K562 (cell line): Measurements from ENCODE around the gene REC8. TPM values are rescaled to one million over a fixed set of nuclear protein-coding genes. Genes with fewer than 3 reads are reported as not detected.

Experiments
- ATF2 ChIP-seq: sonication (generic); formaldehyde crosslinking; IDR thresholded peaks from 2 replicates; pipeline ENCODE4 v1.8.1; 2022; ENCODE audit warnings: missing genetic modification reagents
- BRF1 ChIP-seq: IDR thresholded peaks from 3 replicates; pipeline ENCODE4 v1.6.1; 2011; ENCODE audit warnings: borderline replicate concordance, mild to moderate bottlenecking; ENCODE audit not compliant: insufficient read length; ENCODE audit errors: extremely low read depth
- DPF2 ChIP-seq: fragments of 450-650 bp; IDR thresholded peaks from 2 replicates; pipeline ENCODE4 v1.6.1; 2016
- E2F8 ChIP-seq: fragments of 450-650 bp; IDR thresholded peaks from 2 replicates; pipeline ENCODE4 v1.7.1; 2018; ENCODE audit warnings: mild to moderate bottlenecking, low read depth; ENCODE audit not compliant: partially characterized antibody
- GABPB1 ChIP-seq: sonication (generic); formaldehyde crosslinking; IDR thresholded peaks from 2 replicates; pipeline ENCODE4 v1.8.0; 2022; ENCODE audit warnings: mild to moderate bottlenecking, missing genetic modification reagents
- MCM3 ChIP-seq: fragments of 450-650 bp; IDR thresholded peaks from 2 replicates; pipeline ENCODE4 v1.6.1; 2016
- MED1 ChIP-seq: sonication (generic); formaldehyde crosslinking; IDR thresholded peaks from 2 replicates; pipeline ENCODE4 v1.8.1; 2023; ENCODE audit warnings: missing genetic modification reagents, borderline replicate concordance
- NR4A1 ChIP-seq, 2 experiments: fragments of 250-450 bp in 1 of 2; fragments of 450-650 bp in 1 of 2; sonication (Bioruptor Pico) in 1 of 2; IDR thresholded peaks; 2 replicates each; pipeline versions ENCODE4 v1.4.0 to v1.6.1; 2016 to 2020; ENCODE audit warnings: mild to moderate bottlenecking in 2 of 2, missing compliant biosample characterization in 1 of 2, missing genetic modification characterization in 1 of 2, moderate library complexity in 1 of 2
- RBFOX2 ChIP-seq: fragments of 200-400 bp; formaldehyde crosslinking; IDR thresholded peaks from 2 replicates; pipeline ENCODE4 v1.6.1; 2017; ENCODE audit warnings: low read depth, mild to moderate bottlenecking, low read length, moderate library complexity
- RHOXF2B ChIP-seq: fragments of 250-450 bp; sonication (Bioruptor Pico); conservative IDR thresholded peaks from 2 replicates; pipeline ENCODE4 v1.5.1; 2021
- SAP30 ChIP-seq: fragments of 200-600 bp; sonication (generic); IDR thresholded peaks from 2 replicates; pipeline ENCODE4 v1.6.1; 2012; ENCODE audit warnings: borderline replicate concordance, low read depth, mild to moderate bottlenecking, moderate library complexity, low read length, control low read depth, inconsistent platforms; ENCODE audit not compliant: insufficient read depth, poor library complexity, severe bottlenecking
- SNRNP70 ChIP-seq: fragments of 200-400 bp; formaldehyde crosslinking; optimal IDR thresholded peaks from 2 replicates; pipeline ENCODE3; 2017; ENCODE audit warnings: low read depth, low read length
- TFAP4 ChIP-seq: sonication (generic); formaldehyde crosslinking; IDR thresholded peaks from 2 replicates; pipeline ENCODE4 v1.8.0; 2022; ENCODE audit warnings: missing genetic modification reagents, mild to moderate bottlenecking, moderate library complexity, borderline replicate concordance
- TFE3 ChIP-seq: fragments of 450-650 bp; formaldehyde crosslinking; IDR thresholded peaks from 2 replicates; pipeline ENCODE4 v1.4.0; 2020; ENCODE audit warnings: mild to moderate bottlenecking, mixed read lengths
- ZNF134 ChIP-seq: fragments of 250-450 bp; sonication (Bioruptor Pico); conservative IDR thresholded peaks from 2 replicates; pipeline ENCODE4 v1.4.0; 2020
- ZNF175 ChIP-seq: fragments of 200-800 bp; sonication (Bioruptor generic); IDR thresholded peaks from 2 replicates; pipeline ENCODE4 v1.6.1; 2016; ENCODE audit warnings: low read depth, mild to moderate bottlenecking, missing genetic modification characterization, missing compliant biosample characterization
- ZNF311 ChIP-seq: fragments of 250-450 bp; sonication (Bioruptor Pico); IDR thresholded peaks from 2 replicates; pipeline ENCODE4 v1.4.0; 2020; ENCODE audit warnings: mild to moderate bottlenecking, moderate library complexity
- ZNF668 ChIP-seq: fragments of 250-450 bp; sonication (Bioruptor Pico); IDR thresholded peaks from 2 replicates; pipeline ENCODE4 v1.8.0; 2022; ENCODE audit warnings: mild to moderate bottlenecking, inconsistent platforms
- polyA plus RNA-seq, 8 experiments: library from polyadenylated mRNA; depleted of rRNA in 4 of 8; stranded (reverse) in 5 of 8; unstranded in 3 of 8; fragments of >200 nt; fragmentation: Nextera tagmentation in 2 of 8; fragmentation: Illumina TruSeq in 1 of 8; extraction: Ambion mirVana in 2 of 8; extraction: Trizol in 1 of 8; gene quantifications; 2 replicates each; pipeline versions ENCODE4 v1.2.1 to v1.2.3, GENCODE V29; 2011 to 2014; ENCODE audit warnings: inconsistent platforms in 1 of 8, missing spikeins in 1 of 8
- total RNA-seq, 7 experiments: library from RNA; depleted of rRNA in 6 of 7; stranded (reverse); fragments of >200 nt in 6 of 7; fragmentation: Illumina TruSeq in 2 of 7; extraction: Trizol in 2 of 7; gene quantifications; 2 replicates each; pipeline versions ENCODE4 v1.2.1 to v1.2.3, GENCODE V29; 2011 to 2021; ENCODE audit warnings: low replicate concordance in 1 of 7
- TF ChIP-seq, protein P1 (sequence below): fragments of 450-650 bp; formaldehyde crosslinking; conservative IDR thresholded peaks from 2 replicates; pipeline ENCODE4 v1.4.0; 2022; ENCODE audit warnings: mild to moderate bottlenecking, missing genetic modification characterization

The REC8 gene
- total and polyA plus RNA-seq, 9 of the 15 experiments (the other 6 are each of a cell fraction or from before 2014, with no cell fraction given) = 0.11 to 2.5 (median 0.85) TPM

DNA sequence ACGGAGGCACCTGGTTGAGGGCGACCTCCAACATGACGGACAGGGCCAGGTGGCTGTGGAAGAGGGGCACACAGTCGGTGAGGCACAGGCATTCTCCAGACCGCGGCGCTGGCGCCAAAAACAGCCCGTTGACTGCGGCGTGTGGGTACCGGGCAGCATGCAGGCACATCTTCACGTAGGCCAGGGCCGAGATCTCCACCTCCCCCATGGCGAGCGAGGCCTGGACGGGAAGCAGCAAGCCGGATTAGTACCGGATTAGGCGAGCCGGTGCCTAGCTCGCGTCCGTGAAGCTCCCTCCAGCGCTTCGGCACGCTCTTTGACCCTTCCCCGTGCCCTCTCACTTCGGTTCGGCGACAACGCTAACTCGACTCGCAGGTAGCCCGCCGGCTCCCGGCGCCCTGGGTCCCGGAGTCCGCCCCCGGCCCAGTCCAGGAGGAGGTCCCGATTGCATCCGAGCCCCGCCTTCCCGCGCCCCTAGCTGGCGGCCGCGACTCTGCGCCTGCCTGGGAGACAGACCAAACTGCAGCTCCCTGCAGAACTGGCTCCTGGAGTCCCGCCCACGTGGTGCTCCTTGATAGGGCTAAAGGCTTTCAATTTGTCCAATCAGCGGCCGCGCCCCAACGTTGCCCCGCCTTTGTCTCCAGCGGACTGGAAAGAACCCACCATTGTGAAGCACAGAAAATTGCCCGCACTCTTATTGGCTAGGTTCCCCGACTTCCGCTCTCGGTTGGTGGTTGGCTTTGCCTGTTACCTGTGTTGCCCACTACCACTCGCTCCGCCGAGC, 30.6 kb upstream of the REC8 start, which contains the start of gene EMC9 (continued):
- no peak for TF ChIP-seq ATF2 (CRISPR knock-in tag)
- no peak for TF ChIP-seq SNRNP70
- no peak for TF ChIP-seq MED1 (CRISPR knock-in tag)
- TF ChIP-seq TFE3 (CRISPR knock-in tag) = no peak
- TF ChIP-seq BRF1 = no peak
- TF ChIP-seq ZNF134 (CRISPR knock-in tag) = no peak
- peak; percentile 92 for TF ChIP-seq RBFOX2
- peak; percentile 68 for TF ChIP-seq SAP30
- no peak for TF ChIP-seq NR4A1 (CRISPR knock-in tag; IDR thresholded peaks at IDR 0.05)
- no peak for TF ChIP-seq NR4A1 (tag; IDR thresholded peaks at IDR 0.05)
- TF ChIP-seq TFAP4 (CRISPR knock-in tag) = peak; percentile 22; the same call in 1 of the 2 replicates
- TF ChIP-seq DPF2 = no peak
- TF ChIP-seq ZNF175 = no peak
- no peak for TF ChIP-seq MCM3
- TF ChIP-seq E2F8 = no peak
- TF ChIP-seq ZNF668 (CRISPR knock-in tag) = no peak
- peak; percentile 61; the same call in 1 of the 2 replicates for TF ChIP-seq GABPB1 (CRISPR knock-in tag)
- TF ChIP-seq, protein P1, sequence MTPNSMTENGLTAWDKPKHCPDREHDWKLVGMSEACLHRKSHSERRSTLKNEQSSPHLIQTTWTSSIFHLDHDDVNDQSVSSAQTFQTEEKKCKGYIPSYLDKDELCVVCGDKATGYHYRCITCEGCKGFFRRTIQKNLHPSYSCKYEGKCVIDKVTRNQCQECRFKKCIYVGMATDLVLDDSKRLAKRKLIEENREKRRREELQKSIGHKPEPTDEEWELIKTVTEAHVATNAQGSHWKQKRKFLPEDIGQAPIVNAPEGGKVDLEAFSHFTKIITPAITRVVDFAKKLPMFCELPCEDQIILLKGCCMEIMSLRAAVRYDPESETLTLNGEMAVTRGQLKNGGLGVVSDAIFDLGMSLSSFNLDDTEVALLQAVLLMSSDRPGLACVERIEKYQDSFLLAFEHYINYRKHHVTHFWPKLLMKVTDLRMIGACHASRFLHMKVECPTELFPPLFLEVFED (CRISPR knock-in tag) = no peak
- no peak for TF ChIP-seq ZNF311 (CRISPR knock-in tag)
- no peak for TF ChIP-seq RHOXF2B
